Measurements from ENCODE around the gene UPK3BL2.
"Not testable (repeated sequence)": the region's sequence is repeated elsewhere in the genome, so short reads cannot be mapped to it uniquely, and the experiment has no call there.

The UPK3BL2 gene

DNA sequence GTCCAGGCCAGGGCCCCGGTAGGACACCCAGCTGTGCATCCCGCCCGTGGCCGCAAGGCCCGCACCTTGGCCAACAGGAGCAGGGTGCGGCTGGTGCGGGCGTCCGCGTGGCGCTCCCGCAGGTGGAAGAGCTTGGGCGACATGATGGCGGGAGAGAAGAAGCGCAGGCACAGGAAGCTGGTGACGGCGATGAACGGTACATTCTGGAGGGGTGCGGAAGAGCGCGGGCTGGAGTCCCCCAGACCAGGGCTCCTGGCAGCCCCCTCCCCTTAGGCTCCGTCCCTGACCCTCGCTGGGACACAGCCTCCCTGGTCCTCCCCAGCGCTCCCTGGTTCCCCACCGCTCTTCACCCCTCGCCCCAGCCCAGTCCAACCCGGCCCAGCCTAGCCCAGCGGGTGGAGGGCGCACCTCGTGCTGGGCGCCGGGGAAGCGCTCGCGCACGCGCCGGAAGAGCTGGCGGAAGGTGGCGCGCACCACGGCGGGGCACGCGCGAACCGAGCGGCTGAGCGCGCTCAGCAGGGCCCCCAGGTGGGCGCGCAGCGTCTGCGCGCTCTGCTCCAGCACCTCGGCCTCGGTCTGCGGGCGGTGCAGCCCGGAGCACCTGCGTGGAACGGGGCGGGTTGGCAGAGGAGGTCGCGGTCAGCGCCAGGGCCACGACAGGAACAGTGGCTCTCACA, 48.9 kb downstream of the UPK3BL2 start:
- DNase-seq (ENCODE audit: low read depth, low spot score): not testable (repeated sequence)

GRCh38 chr7:102494026-102494425, 49.5 kb downstream of the UPK3BL2 start:
- not testable (repeated sequence) for DNase-seq (ENCODE audit: low read depth, low spot score)

DNA sequence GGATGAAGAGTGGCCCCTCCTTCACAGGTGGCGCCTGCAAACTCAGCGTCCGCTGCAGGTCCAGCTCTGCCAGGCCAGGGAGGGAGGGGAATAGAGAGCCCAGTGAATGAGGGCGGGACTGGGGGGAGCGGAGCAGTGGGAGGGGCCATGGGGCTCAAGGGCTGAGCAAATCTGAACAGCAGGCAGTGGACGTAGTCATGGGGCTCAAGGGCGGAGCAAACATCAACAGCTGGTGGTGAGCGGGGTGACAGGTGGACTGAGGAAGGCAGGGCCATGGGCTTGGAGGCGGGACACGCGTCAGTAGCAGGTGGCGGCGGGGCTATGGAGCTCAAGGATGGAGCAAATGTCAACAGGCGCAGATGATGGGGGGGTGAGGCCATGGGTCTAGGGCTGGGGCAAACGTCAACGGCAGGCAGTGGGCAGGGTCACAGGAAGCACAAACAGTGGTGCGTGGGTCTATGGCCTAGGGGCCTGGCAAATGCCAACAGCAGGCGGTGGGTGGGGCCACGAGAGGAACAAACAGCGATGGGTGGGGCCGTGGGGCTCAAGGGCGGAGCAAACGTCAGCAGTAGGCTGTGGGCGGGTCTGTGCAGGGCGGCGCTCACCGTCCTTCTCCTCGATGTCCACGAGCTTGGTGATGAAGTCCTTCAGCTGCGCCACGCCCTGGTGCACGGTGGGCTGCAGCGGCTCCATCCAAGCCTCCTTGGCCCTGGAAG, 50.1 kb downstream of the UPK3BL2 start:
- not testable (repeated sequence) for DNase-seq (ENCODE audit: low read depth, low spot score)

- not testable (repeated sequence) for DNase-seq (ENCODE audit: low read depth, low spot score)
Observed at GRCh38 chr7:102490529-102491075, 52.9 kb downstream of the UPK3BL2 start.

All from astrocyte of the hippocampus (primary cell).